ENCODE data around the gene SPEM2.

Gene SPEM2

DNA sequence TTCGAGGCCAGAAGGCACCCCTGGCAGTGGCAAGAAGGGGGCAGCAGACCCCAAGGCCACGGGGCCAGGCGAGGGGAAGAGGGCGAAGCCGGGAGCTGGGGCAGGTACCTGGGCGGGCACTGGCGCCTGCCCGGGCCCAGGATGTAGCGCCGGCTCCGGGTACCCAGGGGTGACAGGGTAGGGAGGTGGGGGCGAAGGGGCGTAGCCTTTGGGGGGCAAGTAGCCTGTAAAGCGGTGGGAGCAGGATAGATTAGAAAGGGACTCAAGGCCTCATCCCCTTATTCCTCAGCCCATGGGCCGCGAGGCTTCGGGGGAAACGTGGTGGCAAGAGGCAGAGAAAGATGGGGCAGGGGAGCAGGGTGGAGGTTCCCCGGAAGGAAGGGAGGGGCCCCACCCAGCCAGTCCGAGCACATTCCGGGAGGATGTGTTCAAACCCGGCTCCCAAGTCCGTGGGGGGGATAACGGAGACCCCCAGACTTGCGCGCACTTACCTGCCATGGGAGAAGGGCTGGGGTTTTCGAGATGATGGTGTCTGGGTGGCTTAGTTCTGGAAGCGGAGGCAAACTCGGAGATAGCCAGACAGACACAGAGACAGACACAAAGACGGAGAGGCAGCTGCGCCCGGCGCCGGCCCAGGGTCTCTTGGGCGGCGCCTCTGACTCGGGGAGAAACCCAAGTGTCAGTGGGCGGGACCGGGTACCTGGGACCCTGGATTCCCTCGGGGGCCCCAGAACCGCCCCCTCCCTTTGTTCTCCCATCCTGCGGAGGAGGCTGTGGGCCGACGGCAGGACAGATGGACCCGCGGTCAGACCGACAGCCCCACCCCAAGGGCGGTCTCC, 31.6 kb upstream of the SPEM2 start:
- Histone ChIP-seq H3K4me1 (ENCODE audit: insufficient read depth, insufficient read length) (peaks cover 9% of the 10 kb centered on the region), H3K4me3 (ENCODE audit: insufficient read length, low read depth) (peak overlapping the region; percentile 58), H3K9me3 (ENCODE audit: insufficient read depth, low read length) (no peaks in the 10 kb centered on the region), H3K9ac (ENCODE audit: insufficient read length, low read depth) (peak overlapping the region; percentile 76), H3K36me3 (ENCODE audit: insufficient read depth, insufficient read length, low read length) (peaks cover 38% of the 10 kb centered on the region), H3K27me3 (ENCODE audit: insufficient read depth, insufficient read length) (no peaks in the 10 kb centered on the region)
- no peak for TF ChIP-seq YY1 (IDR thresholded peaks at IDR 0.05; ENCODE audit: insufficient read depth, insufficient read length)
- DNase-seq (ENCODE audit: low read depth, low spot score) = no peak

DNA sequence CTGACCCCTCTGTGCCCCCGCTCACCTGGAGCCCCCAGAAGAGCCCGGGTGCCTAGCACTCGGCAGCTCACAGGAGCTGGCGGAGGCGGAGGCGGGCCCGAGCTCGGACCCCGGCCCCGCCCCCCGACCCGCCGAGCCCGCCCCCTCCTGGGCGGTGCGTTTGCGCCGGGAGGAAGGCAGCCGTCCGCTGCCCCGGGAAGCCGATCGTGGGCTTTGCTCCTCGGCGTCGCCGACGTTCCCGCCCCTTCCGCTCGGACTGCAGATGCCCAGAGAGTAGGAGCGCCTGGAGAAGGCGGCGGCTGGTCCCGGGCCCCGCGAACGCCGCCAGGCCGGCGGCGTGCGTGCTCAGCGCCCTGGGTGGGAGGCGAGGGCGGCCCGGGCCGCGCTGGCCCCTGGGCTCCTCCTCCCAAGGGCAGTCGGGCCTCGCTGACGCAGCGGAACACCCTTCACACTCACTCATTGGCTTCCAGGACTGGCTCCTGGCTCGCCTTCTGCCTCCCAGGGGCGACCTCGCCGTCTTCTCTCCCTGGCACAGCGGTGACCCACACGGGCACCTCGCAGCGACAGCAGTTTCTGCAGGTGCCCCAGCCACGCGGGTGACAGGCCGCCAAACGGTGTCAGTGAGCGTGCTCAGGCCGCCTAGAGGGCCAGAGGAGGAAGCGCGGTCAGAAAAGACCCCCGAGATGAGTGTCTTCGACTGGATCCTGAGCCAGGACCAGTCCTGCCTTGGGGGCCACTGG, 30.8 kb upstream of the SPEM2 start, which contains the start of gene PLSCR3:
PLSCR3 (minus strand) TSS at position 74 of the 740 bp plus-strand sequence. CDS start 415 bp downstream, outside the sequence.
- Histone ChIP-seq H3K9me3 (ENCODE audit: insufficient read depth, low read length) (no peaks in the 10 kb centered on the region), H3K4me1 (ENCODE audit: insufficient read depth, insufficient read length) (peaks cover 9% of the 10 kb centered on the region), H3K27me3 (ENCODE audit: insufficient read depth, insufficient read length) (no peaks in the 10 kb centered on the region), H3K9ac (ENCODE audit: insufficient read length, low read depth) (peak within 1 kb of the TSS; percentile 76), H3K36me3 (ENCODE audit: insufficient read depth, insufficient read length, low read length) (peaks cover 30% of the 10 kb centered on the region), H3K4me3 (ENCODE audit: insufficient read length, low read depth) (peak within 1 kb of the TSS; percentile 58)
- DNase-seq (ENCODE audit: low read depth, low spot score) = peak; percentile 67
- TF ChIP-seq YY1 (IDR thresholded peaks at IDR 0.05; ENCODE audit: insufficient read depth, insufficient read length) (no peak), ZNF274 (IDR thresholded peaks at IDR 0.05; ENCODE audit: low read depth, low read length) (no peak), SUZ12 (IDR thresholded peaks at IDR 0.05; ENCODE audit: extremely low read depth, insufficient read depth, insufficient read length) (no peak)

DNA sequence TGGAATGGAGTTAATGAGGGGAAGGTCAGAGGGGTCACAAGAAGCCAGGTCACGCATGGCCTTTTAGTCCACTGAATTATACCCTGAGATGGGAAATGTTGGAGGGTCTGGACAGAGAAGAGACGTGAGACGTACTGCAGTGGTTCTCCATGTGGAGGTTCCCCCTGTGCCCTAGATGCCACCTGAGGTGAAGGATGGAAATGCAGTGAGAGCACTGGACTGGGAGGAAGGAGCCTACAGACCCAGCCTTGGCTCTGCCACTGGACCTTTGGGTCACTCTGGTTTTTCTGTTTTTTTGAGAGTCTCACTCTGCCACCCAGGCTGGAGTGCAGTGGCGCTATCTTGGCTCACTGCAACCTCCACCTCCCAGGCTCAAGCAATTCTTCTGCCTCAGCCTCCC, 29.3 kb upstream of the SPEM2 start:
- no peak overlapping the region for H3K4me3 ChIP-seq (ENCODE audit: insufficient read length, low read depth)
- no peak overlapping the region for H3K9ac ChIP-seq (ENCODE audit: insufficient read length, low read depth)
- TF ChIP-seq YY1 (IDR thresholded peaks at IDR 0.05; ENCODE audit: insufficient read depth, insufficient read length) (no peak), ZNF274 (IDR thresholded peaks at IDR 0.05; ENCODE audit: low read depth, low read length) (no peak)
- no peak for DNase-seq (ENCODE audit: low read depth, low spot score)
- H3K36me3 ChIP-seq (ENCODE audit: insufficient read depth, insufficient read length, low read length) = peaks cover 15% of the 10 kb centered on the region
- no peaks in the 10 kb centered on the region for H3K27me3 ChIP-seq (ENCODE audit: insufficient read depth, insufficient read length)
- H3K4me1 ChIP-seq (ENCODE audit: insufficient read depth, insufficient read length) = peaks cover 1% of the 10 kb centered on the region
- H3K9me3 ChIP-seq (ENCODE audit: insufficient read depth, low read length) = no peaks in the 10 kb centered on the region

DNA sequence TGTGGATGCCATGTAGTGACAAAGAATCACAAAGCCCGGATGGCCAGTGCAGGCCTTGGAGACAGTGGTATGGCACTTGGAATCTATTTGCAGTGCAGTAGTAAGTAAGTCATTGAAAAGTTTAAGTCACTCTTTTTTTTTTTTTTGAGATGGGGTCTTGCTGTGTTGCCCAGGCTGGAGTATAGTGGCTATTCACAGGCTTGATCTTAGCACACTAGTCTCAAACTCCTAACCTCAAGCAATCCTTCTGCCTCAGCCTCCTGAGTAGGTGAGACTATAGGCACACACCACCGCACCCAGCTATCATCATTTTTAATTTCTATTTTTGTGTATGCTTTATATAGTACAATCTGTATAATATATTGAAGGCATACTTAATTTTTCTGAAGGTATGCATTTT, 26.8 kb upstream of the SPEM2 start:
- Histone ChIP-seq H3K4me1 (ENCODE audit: insufficient read depth, insufficient read length) (no peaks in the 10 kb centered on the region), H3K9me3 (ENCODE audit: insufficient read depth, low read length) (no peaks in the 10 kb centered on the region), H3K9ac (ENCODE audit: insufficient read length, low read depth) (no peak overlapping the region), H3K27me3 (ENCODE audit: insufficient read depth, insufficient read length) (no peaks in the 10 kb centered on the region), H3K4me3 (ENCODE audit: insufficient read length, low read depth) (no peak overlapping the region), H3K36me3 (ENCODE audit: insufficient read depth, insufficient read length, low read length) (peaks cover 7% of the 10 kb centered on the region)
- no peak for DNase-seq (ENCODE audit: low read depth, low spot score)
- no peak for TF ChIP-seq ZNF274 (IDR thresholded peaks at IDR 0.05; ENCODE audit: low read depth, low read length)
- TF ChIP-seq SUZ12 (IDR thresholded peaks at IDR 0.05; ENCODE audit: extremely low read depth, insufficient read depth, insufficient read length) = no peak
- TF ChIP-seq YY1 (IDR thresholded peaks at IDR 0.05; ENCODE audit: insufficient read depth, insufficient read length) = no peak

DNA sequence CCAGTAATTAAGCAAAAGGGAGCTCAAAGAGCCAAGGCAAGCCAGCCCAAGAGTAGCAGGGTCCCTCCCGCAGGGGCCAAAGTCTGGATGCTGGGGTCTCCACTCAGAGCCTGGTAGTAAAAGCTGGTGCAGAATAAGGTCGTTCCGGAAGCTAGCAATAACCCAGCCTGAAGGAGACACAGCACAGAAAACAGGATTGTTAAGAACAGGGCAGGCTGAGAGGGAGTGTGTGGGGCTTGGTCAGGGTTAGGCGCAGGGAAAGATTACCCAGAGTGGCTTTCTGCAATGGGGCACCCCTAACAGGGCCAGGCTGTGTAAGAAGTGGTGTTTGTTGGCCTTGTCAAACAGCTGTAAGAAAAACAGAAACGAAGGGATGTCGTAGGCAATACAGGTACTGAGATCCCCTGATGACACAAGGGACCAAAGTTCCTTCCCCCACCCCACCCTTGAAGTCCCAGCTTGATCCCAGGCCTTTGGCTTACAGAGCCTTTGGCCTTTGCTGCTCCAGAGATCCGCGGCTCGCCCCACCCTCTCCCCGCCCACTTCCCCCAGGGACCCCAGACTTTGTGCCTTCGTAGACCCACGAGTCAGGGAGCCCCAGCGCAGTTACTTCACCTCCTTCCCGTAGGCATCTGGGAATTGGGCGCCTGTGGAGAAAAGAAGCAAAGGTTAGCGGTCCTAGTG, 22.2 kb upstream of the SPEM2 start:
- Histone ChIP-seq H3K9ac (ENCODE audit: insufficient read length, low read depth) (peak overlapping the region; percentile 90), H3K9me3 (ENCODE audit: insufficient read depth, low read length) (no peaks in the 10 kb centered on the region), H3K4me1 (ENCODE audit: insufficient read depth, insufficient read length) (no peaks in the 10 kb centered on the region), H3K4me3 (ENCODE audit: insufficient read length, low read depth) (peak overlapping the region; percentile 68), H3K36me3 (ENCODE audit: insufficient read depth, insufficient read length, low read length) (peaks cover 7% of the 10 kb centered on the region), H3K27me3 (ENCODE audit: insufficient read depth, insufficient read length) (no peaks in the 10 kb centered on the region)
- TF ChIP-seq SUZ12 (IDR thresholded peaks at IDR 0.05; ENCODE audit: extremely low read depth, insufficient read depth, insufficient read length) = no peak
- TF ChIP-seq ZNF274 (IDR thresholded peaks at IDR 0.05; ENCODE audit: low read depth, low read length) = no peak
- no peak for TF ChIP-seq YY1 (IDR thresholded peaks at IDR 0.05; ENCODE audit: insufficient read depth, insufficient read length)
- no peak for DNase-seq (ENCODE audit: low read depth, low spot score)

DNA sequence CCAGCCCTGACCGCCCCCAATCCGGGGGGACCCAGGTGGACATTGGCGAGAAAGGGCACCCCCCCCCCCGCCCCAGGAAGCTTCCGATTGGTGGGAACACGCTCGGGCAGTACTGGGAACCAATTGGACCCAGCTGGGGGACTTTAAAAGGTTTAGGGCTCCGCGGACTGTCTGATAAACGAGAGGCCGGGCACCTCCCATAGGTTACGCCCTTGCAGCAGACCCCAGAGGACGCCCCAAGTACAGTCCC, 21.8 kb upstream of the SPEM2 start:
- H3K27me3 ChIP-seq (ENCODE audit: insufficient read depth, insufficient read length) = no peaks in the 10 kb centered on the region
- no peaks in the 10 kb centered on the region for H3K4me1 ChIP-seq (ENCODE audit: insufficient read depth, insufficient read length)
- no peak for TF ChIP-seq ZNF274 (IDR thresholded peaks at IDR 0.05; ENCODE audit: low read depth, low read length)
- TF ChIP-seq SUZ12 (IDR thresholded peaks at IDR 0.05; ENCODE audit: extremely low read depth, insufficient read depth, insufficient read length) = no peak
- TF ChIP-seq YY1 (IDR thresholded peaks at IDR 0.05; ENCODE audit: insufficient read depth, insufficient read length) = no peak
- no peak for DNase-seq (ENCODE audit: low read depth, low spot score)
- H3K9me3 ChIP-seq (ENCODE audit: insufficient read depth, low read length) = no peaks in the 10 kb centered on the region
- H3K9ac ChIP-seq (ENCODE audit: insufficient read length, low read depth) = peak overlapping the region; percentile 90
- peaks cover 9% of the 10 kb centered on the region for H3K36me3 ChIP-seq (ENCODE audit: insufficient read depth, insufficient read length, low read length)
- H3K4me3 ChIP-seq (ENCODE audit: insufficient read length, low read depth) = peak overlapping the region; percentile 68
